A549 (cell line): ENCODE results near the gene G6PC1.

ENCODE experiments used
- CTCF ChIP-seq: fragments of >200 bp; sonication (Bioruptor Twin); formaldehyde crosslinking; IDR thresholded peaks from 3 replicates; pipeline ENCODE4 v1.5.1; 2016
- REST ChIP-seq: fragments of 200-600 bp; sonication (generic); IDR thresholded peaks from 2 replicates; pipeline ENCODE4 v1.6.1; 2016; ENCODE audit warnings: antibody characterized with exemption, mild to moderate bottlenecking, moderate library complexity
- USF2 ChIP-seq: fragments of 450-650 bp; IDR thresholded peaks from 2 replicates; pipeline ENCODE4 v1.6.1; 2014; ENCODE audit warnings: antibody characterized with exemption

- TF ChIP-seq CTCF, result no peak
- TF ChIP-seq REST, result no peak
- TF ChIP-seq USF2, result no peak
Observed at GRCh38 chr17:42857389-42857788, 43.2 kb upstream of the G6PC1 start.
